Measurements from ENCODE around the gene CREM. TPM values are rescaled to one million over a fixed set of nuclear protein-coding genes. Genes with fewer than 3 reads are reported as not detected.

The CREM gene
- total RNA-seq, 1 donor from 2014 or later = 189 TPM

DNA sequence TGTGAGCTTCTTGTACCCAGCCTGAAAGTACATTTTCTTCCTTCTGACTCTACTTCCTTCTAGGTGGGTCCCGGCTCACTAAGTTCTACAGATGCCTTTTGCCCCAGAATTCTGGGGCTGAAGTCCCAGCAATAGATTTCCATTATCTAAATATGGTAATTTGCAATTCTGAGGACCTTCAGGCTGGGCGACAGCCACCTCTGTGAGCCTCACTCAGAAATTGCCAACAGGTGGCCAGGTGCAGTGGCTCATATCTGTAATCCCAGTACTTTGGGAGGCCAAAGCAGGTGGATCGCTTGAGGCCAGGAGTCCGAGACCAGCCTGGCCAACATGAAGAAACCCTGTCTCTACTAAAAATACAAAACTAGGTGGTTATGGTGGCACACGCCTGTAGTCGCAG lies 23.7 kb downstream of the CREM start:
- Mint-ChIP-seq H3K27me3 (ENCODE audit: low read depth) (no peaks in the 10 kb centered on the region), H3K27ac (peak overlapping the region; percentile 85), H3K4me1 (ENCODE audit: low read depth) (peaks cover 55% of the 10 kb centered on the region), H3K4me3 (ENCODE audit: low read depth) (peak overlapping the region; percentile 49), H3K9me3 (no peaks in the 10 kb centered on the region), H3K36me3 (ENCODE audit: low read depth) (peaks cover 29% of the 10 kb centered on the region)
- DNase-seq (ENCODE audit: low spot score) = no peak
- intact Hi-C loops (cut with micrococcal nuclease) = no loop called here

DNA sequence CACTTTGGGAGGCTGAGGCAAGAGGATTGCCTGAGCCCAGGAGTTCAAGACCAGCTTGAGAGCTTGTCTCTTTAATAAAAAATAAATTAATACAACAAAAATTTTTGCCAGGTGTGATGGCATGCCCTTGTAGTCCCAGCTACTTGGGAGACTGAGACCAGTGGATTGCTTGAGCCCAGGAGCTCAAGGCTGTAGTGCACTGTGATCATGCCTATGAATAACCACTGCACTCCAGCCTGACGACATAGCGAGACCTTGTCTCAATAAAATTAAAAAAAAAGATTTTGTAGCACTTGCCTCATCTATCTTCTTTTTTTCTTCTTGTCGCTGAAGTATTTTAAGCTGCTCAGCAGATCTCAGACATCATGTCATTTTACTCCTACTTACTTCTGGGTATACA lies 26.3 kb downstream of the CREM start:
- Mint-ChIP-seq H3K9me3 (no peaks in the 10 kb centered on the region), H3K36me3 (ENCODE audit: low read depth) (peaks cover 41% of the 10 kb centered on the region), H3K4me3 (ENCODE audit: low read depth) (no peak overlapping the region), H3K27ac (no peak overlapping the region), H3K27me3 (ENCODE audit: low read depth) (no peaks in the 10 kb centered on the region), H3K4me1 (ENCODE audit: low read depth) (peaks cover 46% of the 10 kb centered on the region)
- intact Hi-C loops (cut with micrococcal nuclease) = no loop called here
- no peak for DNase-seq (ENCODE audit: low spot score)

DNA sequence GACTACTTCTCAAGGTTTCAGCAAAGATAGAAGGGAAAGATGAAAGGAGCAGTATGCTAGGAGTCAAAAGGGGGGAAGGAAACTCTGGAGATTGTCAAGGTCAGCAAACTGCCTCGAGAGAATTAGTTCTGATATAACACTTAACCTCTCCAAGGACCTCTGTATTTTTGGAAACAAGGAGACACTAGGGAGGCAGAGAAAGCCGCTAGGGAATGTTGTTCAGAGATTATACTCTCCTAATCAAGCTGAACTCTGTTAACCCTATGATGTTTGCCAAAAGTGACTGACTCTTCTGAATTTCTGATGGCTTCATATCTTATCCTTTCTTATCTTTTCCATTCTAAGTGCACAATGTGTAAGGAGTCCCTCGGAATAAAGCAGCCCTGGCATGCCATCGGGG lies 27.1 kb downstream of the CREM start:
- no peaks in the 10 kb centered on the region for H3K9me3 Mint-ChIP-seq
- no peak overlapping the region for H3K27ac Mint-ChIP-seq
- no peak for DNase-seq (ENCODE audit: low spot score)
- no peaks in the 10 kb centered on the region for H3K27me3 Mint-ChIP-seq (ENCODE audit: low read depth)
- peaks cover 42% of the 10 kb centered on the region for H3K36me3 Mint-ChIP-seq (ENCODE audit: low read depth)
- peaks cover 41% of the 10 kb centered on the region for H3K4me1 Mint-ChIP-seq (ENCODE audit: low read depth)
- intact Hi-C loops (cut with micrococcal nuclease) = no loop called here
- H3K4me3 Mint-ChIP-seq (ENCODE audit: low read depth) = no peak overlapping the region

DNA sequence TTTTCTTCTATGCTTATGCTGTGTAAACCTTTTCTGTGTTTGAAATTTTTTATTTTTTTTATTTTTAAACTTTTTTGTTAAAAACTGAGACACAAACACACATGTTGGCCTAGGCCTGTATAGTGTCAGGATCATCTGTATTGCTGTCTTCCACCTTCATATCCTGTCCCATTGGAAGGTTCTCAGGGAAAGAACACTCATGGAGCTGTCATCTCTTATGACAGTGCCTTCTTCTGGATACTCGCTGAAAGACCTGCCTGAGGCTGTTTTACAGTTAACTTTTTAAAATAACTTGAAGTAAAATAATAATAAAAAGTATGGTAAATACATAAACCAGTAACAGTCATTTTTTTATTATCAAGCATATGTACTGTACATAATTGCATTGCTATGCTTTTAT lies 34.1 kb downstream of the CREM start:
- H3K27ac Mint-ChIP-seq = no peak overlapping the region
- no peaks in the 10 kb centered on the region for H3K9me3 Mint-ChIP-seq
- DNase-seq (ENCODE audit: low spot score) = no peak
- no peak overlapping the region for H3K4me3 Mint-ChIP-seq (ENCODE audit: low read depth)
- H3K36me3 Mint-ChIP-seq (ENCODE audit: low read depth) = peaks cover 30% of the 10 kb centered on the region
- no peaks in the 10 kb centered on the region for H3K27me3 Mint-ChIP-seq (ENCODE audit: low read depth)
- H3K4me1 Mint-ChIP-seq (ENCODE audit: low read depth) = peaks cover 2% of the 10 kb centered on the region
- intact Hi-C loops (cut with micrococcal nuclease) = no loop called here

DNA sequence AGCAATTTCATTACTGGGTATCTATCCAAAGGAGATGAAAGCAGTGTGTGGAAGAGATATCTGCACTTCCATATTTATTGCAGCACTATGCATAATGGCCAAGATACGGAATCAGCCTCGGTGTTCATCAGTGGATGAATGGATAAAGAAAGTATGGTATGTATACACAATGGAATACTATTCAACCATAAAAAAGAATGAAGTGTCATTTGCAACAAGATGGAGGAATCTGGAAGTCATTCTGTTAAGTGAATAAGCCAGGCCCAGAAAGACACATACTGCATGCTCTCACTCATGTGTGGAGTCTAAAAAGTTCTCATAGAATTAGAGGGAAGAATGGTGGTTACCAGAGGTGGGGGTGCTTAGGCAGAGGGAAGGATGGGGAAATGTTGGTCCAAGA lies 35.3 kb downstream of the CREM start:
- H3K4me1 Mint-ChIP-seq (ENCODE audit: low read depth) = peaks cover 2% of the 10 kb centered on the region
- no peak overlapping the region for H3K27ac Mint-ChIP-seq
- H3K36me3 Mint-ChIP-seq (ENCODE audit: low read depth) = peaks cover 25% of the 10 kb centered on the region
- H3K4me3 Mint-ChIP-seq (ENCODE audit: low read depth) = no peak overlapping the region
- intact Hi-C loops (cut with micrococcal nuclease) = no loop called here
- DNase-seq (ENCODE audit: low spot score) = no peak
- H3K27me3 Mint-ChIP-seq (ENCODE audit: low read depth) = no peaks in the 10 kb centered on the region
- H3K9me3 Mint-ChIP-seq = no peaks in the 10 kb centered on the region

DNA sequence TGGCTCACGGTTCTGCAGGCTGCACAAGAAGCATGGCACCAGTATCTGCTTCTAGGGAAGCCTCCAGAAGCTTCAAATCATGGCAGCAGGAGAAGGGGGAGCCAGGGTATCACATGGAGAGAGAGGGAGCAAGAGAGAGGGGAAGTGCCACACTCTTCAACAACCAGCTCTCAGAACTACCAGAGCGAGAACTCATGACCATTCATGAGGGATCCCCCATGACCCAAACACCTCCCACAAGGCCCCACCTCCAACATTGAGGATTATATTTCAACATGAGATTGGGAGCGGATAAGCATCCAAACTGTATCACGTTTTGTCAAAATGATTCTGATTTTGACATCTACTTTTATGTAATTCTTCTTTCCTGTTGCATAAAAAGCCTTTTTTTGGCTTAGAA lies 38.5 kb downstream of the CREM start:
- no peaks in the 10 kb centered on the region for H3K4me1 Mint-ChIP-seq (ENCODE audit: low read depth)
- intact Hi-C loops (cut with micrococcal nuclease) = no loop called here
- H3K27ac Mint-ChIP-seq = no peak overlapping the region
- no peaks in the 10 kb centered on the region for H3K27me3 Mint-ChIP-seq (ENCODE audit: low read depth)
- peaks cover 13% of the 10 kb centered on the region for H3K36me3 Mint-ChIP-seq (ENCODE audit: low read depth)
- no peak for DNase-seq (ENCODE audit: low spot score)
- no peak overlapping the region for H3K4me3 Mint-ChIP-seq (ENCODE audit: low read depth)
- peaks cover 5% of the 10 kb centered on the region for H3K9me3 Mint-ChIP-seq

DNA sequence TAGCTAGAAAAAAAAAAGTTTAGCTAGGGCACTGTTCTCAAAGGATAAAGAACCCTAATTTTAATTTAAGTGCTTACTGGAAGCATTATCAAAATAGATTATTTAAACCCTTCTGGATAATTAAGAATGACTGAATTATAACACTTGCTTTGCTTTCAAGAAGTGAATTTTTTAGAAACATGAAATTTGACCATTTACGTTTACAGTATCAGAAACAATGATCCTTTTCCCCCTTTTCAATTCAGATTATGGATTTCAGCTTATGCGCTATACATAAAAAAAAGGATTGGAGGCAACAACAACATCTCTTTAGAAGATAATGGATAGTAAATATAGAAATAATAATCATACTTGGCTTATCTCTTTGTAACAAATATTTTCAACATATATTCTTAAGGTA lies 39.2 kb downstream of the CREM start:
- Mint-ChIP-seq H3K27ac (no peak overlapping the region), H3K36me3 (ENCODE audit: low read depth) (peaks cover 13% of the 10 kb centered on the region), H3K4me1 (ENCODE audit: low read depth) (no peaks in the 10 kb centered on the region), H3K4me3 (ENCODE audit: low read depth) (no peak overlapping the region), H3K27me3 (ENCODE audit: low read depth) (no peaks in the 10 kb centered on the region), H3K9me3 (peaks cover 5% of the 10 kb centered on the region)
- no peak for DNase-seq (ENCODE audit: low spot score)
- intact Hi-C loops (cut with micrococcal nuclease) = no loop called here

DNA sequence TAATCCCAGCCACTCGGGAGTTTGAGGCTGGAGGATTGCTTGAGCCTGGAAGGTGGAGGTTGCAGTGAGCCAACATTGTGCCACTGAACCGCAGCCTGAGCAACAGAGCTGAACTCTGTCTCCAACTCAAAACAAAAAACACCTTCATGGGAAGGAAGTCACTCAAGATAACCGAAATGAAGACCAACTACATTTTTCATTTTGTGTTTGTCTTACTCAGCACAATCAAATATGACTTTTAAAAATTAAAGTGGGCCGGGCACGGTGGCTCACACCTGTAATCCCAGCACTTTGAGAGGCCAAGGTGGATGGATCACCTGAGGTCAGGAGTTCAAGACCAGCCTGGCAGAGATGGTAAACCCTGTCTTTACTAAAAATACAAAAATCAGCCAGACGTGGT lies 40.0 kb downstream of the CREM start:
- intact Hi-C loops (cut with micrococcal nuclease) = no loop called here
- Mint-ChIP-seq H3K27ac (no peak overlapping the region), H3K36me3 (ENCODE audit: low read depth) (peaks cover 12% of the 10 kb centered on the region), H3K4me3 (ENCODE audit: low read depth) (no peak overlapping the region), H3K27me3 (ENCODE audit: low read depth) (no peaks in the 10 kb centered on the region), H3K4me1 (ENCODE audit: low read depth) (no peaks in the 10 kb centered on the region), H3K9me3 (peaks cover 5% of the 10 kb centered on the region)
- no peak for DNase-seq (ENCODE audit: low spot score)

DNA sequence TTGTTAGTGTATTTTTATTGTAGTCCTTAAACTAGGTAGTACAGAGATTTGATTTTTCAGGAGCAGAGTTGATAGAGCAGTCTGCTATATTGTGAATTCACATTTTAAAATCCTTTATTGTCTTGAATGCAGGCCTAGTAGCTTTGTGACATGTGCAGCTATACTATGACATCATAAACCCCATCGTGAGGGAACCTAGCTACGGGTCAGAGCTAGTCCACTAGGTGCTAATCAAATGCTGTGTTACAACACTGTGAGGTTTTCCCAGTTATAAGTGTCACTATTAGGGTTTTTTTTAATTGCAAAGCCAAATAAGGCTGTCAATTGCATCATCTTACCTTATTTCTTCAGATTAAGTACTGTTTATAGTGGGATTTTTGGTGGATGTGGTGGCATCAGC lies 40.7 kb downstream of the CREM start:
- H3K27ac Mint-ChIP-seq = no peak overlapping the region
- H3K27me3 Mint-ChIP-seq (ENCODE audit: low read depth) = no peaks in the 10 kb centered on the region
- DNase-seq (ENCODE audit: low spot score) = no peak
- H3K4me1 Mint-ChIP-seq (ENCODE audit: low read depth) = peaks cover 2% of the 10 kb centered on the region
- peaks cover 7% of the 10 kb centered on the region for H3K36me3 Mint-ChIP-seq (ENCODE audit: low read depth)
- intact Hi-C loops (cut with micrococcal nuclease) = no loop called here
- no peak overlapping the region for H3K4me3 Mint-ChIP-seq (ENCODE audit: low read depth)
- peaks cover 5% of the 10 kb centered on the region for H3K9me3 Mint-ChIP-seq

DNA sequence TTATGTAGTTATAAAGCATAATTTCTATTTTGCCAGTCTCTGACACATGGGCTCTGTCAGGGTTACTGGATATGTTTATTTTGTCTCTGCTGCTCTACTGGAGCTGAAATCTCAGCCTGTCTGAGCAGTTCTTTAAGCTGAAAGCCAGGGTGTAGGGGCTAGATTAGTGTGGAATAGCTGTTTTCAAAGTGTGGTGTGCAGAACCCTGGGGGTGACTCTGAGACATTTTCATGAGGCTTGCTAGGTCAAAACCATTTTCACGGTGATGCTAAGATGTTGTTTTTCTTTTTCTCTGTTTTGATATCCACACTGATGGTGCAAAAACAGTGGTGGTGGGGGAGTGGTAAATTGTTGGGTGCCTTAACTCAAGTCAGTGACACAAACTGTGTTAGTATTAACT lies 45.5 kb downstream of the CREM start:
- H3K27me3 Mint-ChIP-seq (ENCODE audit: low read depth) = no peaks in the 10 kb centered on the region
- no peak overlapping the region for H3K4me3 Mint-ChIP-seq (ENCODE audit: low read depth)
- peaks cover 12% of the 10 kb centered on the region for H3K4me1 Mint-ChIP-seq (ENCODE audit: low read depth)
- H3K36me3 Mint-ChIP-seq (ENCODE audit: low read depth) = peaks cover 14% of the 10 kb centered on the region
- DNase-seq (ENCODE audit: low spot score) = no peak
- peaks cover 5% of the 10 kb centered on the region for H3K9me3 Mint-ChIP-seq
- H3K27ac Mint-ChIP-seq = no peak overlapping the region
- intact Hi-C loops (cut with micrococcal nuclease) = no loop called here

DNA sequence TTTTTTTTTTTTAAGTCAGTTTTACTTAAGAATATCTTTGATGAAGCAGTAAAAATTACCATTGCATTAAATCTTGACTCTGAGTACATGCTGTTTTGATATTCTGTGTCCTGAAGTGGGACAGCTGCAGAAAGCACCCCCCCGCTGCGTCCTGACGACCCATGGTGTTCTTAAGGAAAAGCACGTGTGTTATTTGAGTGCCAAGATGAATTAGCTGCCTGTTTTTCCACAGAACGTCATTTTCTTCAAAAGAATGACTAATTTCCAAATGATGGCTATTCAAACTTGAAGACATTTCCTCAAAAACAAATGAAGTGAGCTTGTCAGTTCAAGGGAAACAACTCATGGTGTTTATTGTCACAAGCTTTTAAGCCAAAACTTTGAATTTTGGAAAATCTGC lies 45.9 kb downstream of the CREM start:
- Mint-ChIP-seq H3K36me3 (ENCODE audit: low read depth) (peaks cover 12% of the 10 kb centered on the region), H3K4me1 (ENCODE audit: low read depth) (peaks cover 12% of the 10 kb centered on the region), H3K27ac (no peak overlapping the region), H3K27me3 (ENCODE audit: low read depth) (no peaks in the 10 kb centered on the region), H3K4me3 (ENCODE audit: low read depth) (no peak overlapping the region), H3K9me3 (peaks cover 5% of the 10 kb centered on the region)
- no peak for DNase-seq (ENCODE audit: low spot score)
- intact Hi-C loops (cut with micrococcal nuclease) = no loop called here

DNA sequence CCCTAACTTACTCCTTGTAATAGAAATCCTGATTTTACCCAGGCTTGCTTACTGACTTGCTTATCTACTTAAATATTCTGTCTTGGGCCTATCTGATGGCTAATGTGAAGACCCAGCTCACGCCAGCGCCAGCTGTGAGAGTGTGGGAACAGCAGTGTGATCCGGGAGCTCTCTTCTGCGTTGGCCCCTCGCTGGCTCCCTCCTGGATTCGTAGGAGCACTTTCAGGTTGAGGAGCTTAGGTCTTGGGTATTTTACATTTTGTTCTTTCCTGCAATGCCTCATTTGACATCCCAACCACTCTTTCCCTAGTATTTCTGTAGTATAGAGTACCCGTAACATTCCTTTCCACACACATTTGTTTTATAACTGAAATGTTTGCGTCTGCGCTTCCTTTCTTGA lies 51.7 kb downstream of the CREM start:
- Mint-ChIP-seq H3K4me1 (ENCODE audit: low read depth) (peaks cover 11% of the 10 kb centered on the region), H3K9me3 (no peaks in the 10 kb centered on the region), H3K36me3 (ENCODE audit: low read depth) (peaks cover 18% of the 10 kb centered on the region), H3K27ac (no peak overlapping the region), H3K27me3 (ENCODE audit: low read depth) (no peaks in the 10 kb centered on the region), H3K4me3 (ENCODE audit: low read depth) (no peak overlapping the region)
- DNase-seq (ENCODE audit: low spot score) = no peak
- intact Hi-C loops (cut with micrococcal nuclease) = no loop called here

DNA sequence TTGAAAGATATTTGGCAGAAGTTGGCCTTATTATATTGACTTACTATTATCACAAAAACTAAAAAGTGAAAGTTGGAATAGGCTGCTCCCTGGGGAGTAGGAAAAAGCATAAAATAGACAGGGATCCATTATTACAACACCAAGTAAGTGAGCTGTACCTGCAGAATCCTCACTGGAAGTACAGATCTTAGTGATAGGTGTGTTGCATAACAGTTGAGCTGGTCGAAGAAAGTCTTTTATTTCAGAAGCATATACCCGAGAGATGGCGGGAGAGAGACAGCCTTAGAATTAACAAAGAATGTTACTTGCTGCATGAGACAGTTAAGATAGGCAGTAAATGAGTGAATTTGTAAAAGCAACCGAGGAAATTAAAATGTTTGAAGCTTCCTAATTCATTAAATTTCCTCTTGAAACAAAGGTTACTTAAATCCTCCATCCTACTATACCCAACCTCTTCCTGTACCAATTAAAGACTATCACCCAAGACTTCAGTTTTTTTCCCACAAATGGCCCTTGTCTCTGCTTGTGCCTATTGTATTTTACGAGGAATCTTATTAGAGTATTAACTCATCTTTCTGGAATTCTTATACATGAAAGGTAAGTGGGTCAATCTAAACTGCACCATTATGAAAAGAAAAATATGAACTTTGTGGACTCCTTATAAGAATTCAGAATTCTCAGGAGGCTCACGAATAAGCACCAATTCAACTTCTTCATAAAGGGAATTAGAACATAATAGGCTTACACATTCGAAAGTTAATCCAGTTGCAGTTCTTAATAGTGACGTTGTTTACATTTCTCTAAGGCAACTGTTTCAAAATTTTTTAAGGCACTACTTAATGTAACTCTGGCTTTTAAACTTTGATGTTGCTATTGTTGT lies 56.2 kb downstream of the CREM start:
- DNase-seq (ENCODE audit: low spot score) = no peak
- H3K27me3 Mint-ChIP-seq (ENCODE audit: low read depth) = no peaks in the 10 kb centered on the region
- no peak overlapping the region for H3K4me3 Mint-ChIP-seq (ENCODE audit: low read depth)
- no peaks in the 10 kb centered on the region for H3K9me3 Mint-ChIP-seq
- H3K27ac Mint-ChIP-seq = no peak overlapping the region
- peaks cover 18% of the 10 kb centered on the region for H3K36me3 Mint-ChIP-seq (ENCODE audit: low read depth)
- peaks cover 10% of the 10 kb centered on the region for H3K4me1 Mint-ChIP-seq (ENCODE audit: low read depth)
- intact Hi-C loops (cut with micrococcal nuclease) = no loop called here

Measured in activated T-helper 2 cell treated with anti-CD3 and anti-CD28 coated beads, Interferon-gamma antibody, Interleukin-2, Interleukin-4, amounts not matched to agents 10 μg/mL and 5 μg/mL and 100 μg/mL, durations not matched to agents 14 hours and 24 hours and 36 hours (primary cell).